Kidney tubule cell (primary cell): ENCODE data around the gene UBE2D1.

Experiments
- DNase-seq: peaks from one replicate; pipeline ENCODE4 v3.0.0-alpha.2; 2018; ENCODE audit warnings: low spot score

UBE2D1 gene

GRCh38 chr10:58341422-58341821 is 6.6 kb downstream of the UBE2D1 start:
- no peak for DNase-seq

- no peak for DNase-seq
These were observed 7.1 kb downstream of the UBE2D1 start for GRCh38 chr10:58341947-58342346.

- no peak for DNase-seq
These were observed 13.2 kb downstream of the UBE2D1 start for GRCh38 chr10:58347967-58348366.

- no peak for DNase-seq
These were observed 13.8 kb downstream of the UBE2D1 start for GRCh38 chr10:58348571-58349033.

- no peak for DNase-seq
These were observed 15.2 kb downstream of the UBE2D1 start for GRCh38 chr10:58350023-58350422.

- no peak for DNase-seq
These were observed 16.0 kb downstream of the UBE2D1 start for GRCh38 chr10:58350619-58351323.

- no peak for DNase-seq
These were observed 17.1 kb downstream of the UBE2D1 start for GRCh38 chr10:58351616-58352578.

GRCh38 chr10:58352956-58353610 is 18.3 kb downstream of the UBE2D1 start:
- DNase-seq, result no peak

- DNase-seq, result no peak
These were observed 21.9 kb downstream of the UBE2D1 start for GRCh38 chr10:58356756-58357155.

GRCh38 chr10:58358314-58358933 is 23.6 kb downstream of the UBE2D1 start:
- no peak for DNase-seq

GRCh38 chr10:58358947-58359346 is 24.1 kb downstream of the UBE2D1 start:
- no peak for DNase-seq

- DNase-seq, result no peak
These were observed 24.7 kb downstream of the UBE2D1 start for GRCh38 chr10:58359541-58359940.

GRCh38 chr10:58360412-58361004 is 25.7 kb downstream of the UBE2D1 start:
- DNase-seq, result no peak

GRCh38 chr10:58361353-58361752 is 26.5 kb downstream of the UBE2D1 start:
- peak; percentile 5 for DNase-seq

- DNase-seq, result no peak
These were observed 27.4 kb downstream of the UBE2D1 start for GRCh38 chr10:58362027-58362789.

GRCh38 chr10:58367069-58367468 is 32.3 kb downstream of the UBE2D1 start:
- no peak for DNase-seq

- no peak for DNase-seq
These were observed 36.7 kb downstream of the UBE2D1 start for GRCh38 chr10:58371473-58371872.

GRCh38 chr10:58372607-58373441 is 38.0 kb downstream of the UBE2D1 start:
- DNase-seq, result no peak

GRCh38 chr10:58373442-58373827 is 38.6 kb downstream of the UBE2D1 start:
- DNase-seq, result peak; percentile 76

- DNase-seq, result no peak
These were observed 47.7 kb downstream of the UBE2D1 start for GRCh38 chr10:58382489-58382995.
